ENCODE measurements around the gene ANTXR1.

ANTXR1 gene

DNA sequence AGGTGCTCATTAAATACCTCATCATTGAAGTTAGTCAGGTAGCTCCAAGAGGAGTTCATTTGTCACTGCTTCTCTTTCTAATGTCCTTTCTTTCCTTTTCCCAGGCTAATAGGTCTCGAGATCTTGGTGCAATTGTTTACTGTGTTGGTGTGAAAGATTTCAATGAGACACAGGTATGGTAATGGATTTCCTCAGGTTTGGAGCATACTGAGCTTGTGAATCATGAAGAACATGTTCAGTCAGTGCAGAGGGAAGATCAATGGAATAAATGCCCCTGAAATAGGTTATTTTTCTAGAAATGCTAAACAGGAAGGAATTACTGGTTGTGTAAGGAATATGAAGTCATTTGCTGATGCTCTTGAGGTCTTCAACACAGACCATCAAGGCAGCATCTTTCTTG, 62.5 kb downstream of the ANTXR1 start:
- DNase-seq, result no peak

GRCh38 chr2:69076601-69077000, 63.6 kb downstream of the ANTXR1 start:
- DNase-seq, result no peak

- no peak for DNase-seq
These were observed 64.4 kb downstream of the ANTXR1 start for GRCh38 chr2:69077252-69077950.

DNA sequence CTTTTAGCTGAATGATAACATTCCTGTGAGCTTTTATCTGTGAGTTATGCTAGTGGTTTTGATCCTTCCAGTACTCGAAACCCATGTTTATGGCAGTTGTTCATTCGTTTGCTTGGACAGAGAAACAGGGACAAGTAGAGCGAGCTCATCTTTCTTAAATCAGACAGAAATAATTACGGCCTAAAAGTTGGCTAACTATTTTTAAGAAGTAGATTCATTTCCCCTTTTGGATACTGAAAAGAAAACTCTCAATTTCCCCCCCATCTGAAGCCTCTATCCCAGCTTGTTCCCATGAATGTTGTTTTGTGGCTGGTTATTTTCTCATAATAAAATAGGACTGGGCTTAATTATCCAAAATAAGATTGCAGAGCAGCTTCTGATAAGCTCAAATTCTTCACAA, 67.1 kb downstream of the ANTXR1 start:
- no peak for DNase-seq

GRCh38 chr2:69081001-69081580, 68.1 kb downstream of the ANTXR1 start:
- DNase-seq, result no peak

GRCh38 chr2:69081757-69082156, 68.8 kb downstream of the ANTXR1 start:
- DNase-seq, result no peak

GRCh38 chr2:69082430-69082997, 69.5 kb downstream of the ANTXR1 start:
- DNase-seq, result no peak

- DNase-seq, result no peak
These were observed 70.3 kb downstream of the ANTXR1 start for GRCh38 chr2:69083235-69083748.

GRCh38 chr2:69084492-69084891, 71.5 kb downstream of the ANTXR1 start:
- DNase-seq, result no peak

DNA sequence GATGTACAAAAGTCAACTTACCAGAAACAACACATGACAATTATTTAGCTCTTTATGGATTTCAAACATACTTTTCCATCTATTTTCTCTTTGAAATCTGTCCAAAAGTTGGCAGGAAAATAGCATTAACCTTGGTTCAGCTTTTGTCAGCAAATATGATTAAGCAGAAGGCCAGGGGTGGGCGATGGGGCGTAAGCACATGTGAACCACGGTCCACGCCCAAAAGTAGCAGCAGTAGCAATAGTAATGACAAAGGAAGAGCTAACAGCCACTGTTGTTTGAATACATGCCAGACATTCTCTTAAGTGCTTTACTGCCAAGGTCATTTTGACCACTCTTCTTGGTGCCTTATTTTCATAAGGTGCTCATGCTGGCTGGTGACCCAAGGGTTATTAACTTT, 73.5 kb downstream of the ANTXR1 start:
- no peak for DNase-seq

DNA sequence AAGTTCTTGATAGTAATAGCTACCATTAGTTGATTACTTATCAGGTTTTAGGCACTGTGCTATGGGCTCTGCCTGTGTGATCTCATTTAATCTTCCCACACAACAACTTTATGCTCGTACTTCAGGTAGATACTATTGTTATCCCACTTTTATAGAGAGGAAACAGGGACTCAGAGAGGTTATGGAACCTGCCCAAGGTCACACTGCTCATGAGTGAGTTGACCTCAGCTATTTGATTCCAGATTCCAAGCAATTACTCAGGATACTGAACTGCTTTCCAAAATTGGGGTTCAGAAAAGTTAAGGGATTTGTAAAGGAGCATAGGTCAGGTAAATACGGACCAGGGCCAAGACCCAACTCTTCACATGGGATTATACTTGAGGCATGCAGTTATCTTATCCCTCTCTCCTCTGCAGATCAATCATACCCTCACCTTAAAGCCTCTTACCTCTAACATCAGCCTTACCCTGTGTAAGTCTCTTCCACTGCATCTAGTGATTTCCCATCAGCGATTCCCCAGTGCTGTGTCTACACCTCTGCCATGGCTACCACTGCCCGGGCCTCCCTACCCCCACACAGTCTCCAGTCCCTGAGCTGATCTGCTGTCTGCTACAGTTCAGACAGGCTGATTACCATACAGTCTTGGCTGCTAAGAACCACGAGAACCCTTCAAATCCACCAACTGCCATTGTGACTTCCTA, 74.4 kb downstream of the ANTXR1 start:
- no peak for DNase-seq

- no peak for DNase-seq
These were observed 74.9 kb downstream of the ANTXR1 start for GRCh38 chr2:69087912-69088240.

GRCh38 chr2:69088466-69088865, 75.5 kb downstream of the ANTXR1 start:
- no peak for DNase-seq

DNA sequence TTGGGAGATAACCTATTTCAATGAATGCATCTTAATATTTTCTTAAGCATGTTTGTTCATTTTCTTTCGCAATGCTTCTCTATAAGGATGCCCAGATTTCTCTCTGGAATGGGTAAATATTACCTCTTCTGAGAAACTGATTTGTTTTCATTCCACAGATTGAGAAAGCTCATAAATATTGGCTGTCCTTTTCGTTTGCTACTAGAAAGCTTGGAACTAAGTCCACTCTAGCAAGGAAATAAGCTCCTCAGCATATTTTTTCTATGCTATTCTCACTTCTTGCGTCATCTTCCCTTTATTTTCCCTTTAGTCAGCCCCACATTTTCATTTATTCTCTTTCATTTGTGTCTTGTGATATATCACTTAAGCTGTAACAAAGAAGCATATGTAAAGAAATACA, 76.3 kb downstream of the ANTXR1 start:
- DNase-seq, result no peak

GRCh38 chr2:69089998-69090397, 77.0 kb downstream of the ANTXR1 start:
- DNase-seq, result no peak

- DNase-seq, result no peak
These were observed 77.8 kb downstream of the ANTXR1 start for GRCh38 chr2:69090820-69091219.

GRCh38 chr2:69092857-69093256, 79.9 kb downstream of the ANTXR1 start:
- no peak for DNase-seq

- no peak for DNase-seq
These were observed 82.3 kb downstream of the ANTXR1 start for GRCh38 chr2:69095305-69095704.

GRCh38 chr2:69096326-69097095, 83.5 kb downstream of the ANTXR1 start:
- no peak for DNase-seq

GRCh38 chr2:69097148-69097610, 84.2 kb downstream of the ANTXR1 start:
- DNase-seq, result no peak

- no peak for DNase-seq
These were observed 85.1 kb downstream of the ANTXR1 start for GRCh38 chr2:69097891-69098655.

- no peak for DNase-seq
These were observed 86.6 kb downstream of the ANTXR1 start for GRCh38 chr2:69099541-69099940.
